ENCODE results near the gene NFU1.

The NFU1 gene

GRCh38 chr2:69436938-69437750 is at the start of gene NFU1:
NFU1 (minus strand) TSS chr2:69437435; CDS start chr2:69437422, 13 bp downstream.
- peak; percentile 78 to 82 for DNase-seq

- DNase-seq, result no peak
Measured at GRCh38 chr2:69483696-69484095, 46.5 kb upstream of the NFU1 start.

GRCh38 chr2:69483024-69483423 is 45.8 kb upstream of the NFU1 start:
- DNase-seq, result no peak

GRCh38 chr2:69482471-69482870 is 45.2 kb upstream of the NFU1 start:
- DNase-seq, result peak; percentile 39 to 72

- DNase-seq, result no peak
Measured at GRCh38 chr2:69481421-69481820, 44.2 kb upstream of the NFU1 start.

- no peak for DNase-seq
Measured at GRCh38 chr2:69477627-69478026, 40.4 kb upstream of the NFU1 start.

GRCh38 chr2:69474688-69475087 is 37.5 kb upstream of the NFU1 start:
- no peak for DNase-seq

- no peak for DNase-seq
Measured at GRCh38 chr2:69471793-69472192, 34.6 kb upstream of the NFU1 start.

GRCh38 chr2:69470911-69471310 is 33.7 kb upstream of the NFU1 start:
- DNase-seq, result no peak

GRCh38 chr2:69469784-69470183 is 32.5 kb upstream of the NFU1 start:
- no peak for DNase-seq

GRCh38 chr2:69469375-69469774 is 32.1 kb upstream of the NFU1 start:
- no peak for DNase-seq

- no peak for DNase-seq
Measured at GRCh38 chr2:69466728-69467127, 29.5 kb upstream of the NFU1 start.

- DNase-seq, result no peak
Measured at GRCh38 chr2:69465513-69466456, 28.6 kb upstream of the NFU1 start.

GRCh38 chr2:69464575-69464974 is 27.3 kb upstream of the NFU1 start:
- no peak for DNase-seq

- no peak for DNase-seq
Measured at GRCh38 chr2:69462780-69463179, 25.5 kb upstream of the NFU1 start.

GRCh38 chr2:69461404-69461803 is 24.2 kb upstream of the NFU1 start:
- DNase-seq, result no peak

GRCh38 chr2:69459936-69460335 is 22.7 kb upstream of the NFU1 start:
- DNase-seq, result no peak

- no peak for DNase-seq
Measured at GRCh38 chr2:69456950-69457445, 19.8 kb upstream of the NFU1 start.

GRCh38 chr2:69456154-69456553 is 18.9 kb upstream of the NFU1 start:
- no peak for DNase-seq

GRCh38 chr2:69454976-69455375 is 17.7 kb upstream of the NFU1 start:
- DNase-seq, result no peak

- DNase-seq, result no peak
Measured at GRCh38 chr2:69453475-69454129, 16.4 kb upstream of the NFU1 start.

- DNase-seq, result no peak
Measured at GRCh38 chr2:69452687-69453086, 15.5 kb upstream of the NFU1 start.
